Activated CD8-positive, alpha-beta T cell treated with anti-CD3 and anti-CD28 coated beads for 36 hours (primary cell): Measurements from ENCODE around the gene PRPF19. TPM values are rescaled to one million over a fixed set of nuclear protein-coding genes. Genes with fewer than 3 reads are reported as not detected.

Experiments
- ATAC-seq: fragments of 200-7000 bp; cut with Tn5 transposase; one replicate; pipeline ENCODE4 v1.10.0; 2021; ENCODE audit warnings: mild to moderate bottlenecking, moderate library complexity
- CTCF ChIA-PET: fragments of 350-600 bp; sonication (Branson Sonifier 250); formaldehyde crosslinking; loops from one replicate; lab custom pipeline; 2021; ENCODE audit warnings: antibody characterized with exemption; lab: Charles Lee
- POLR2A ChIA-PET: fragments of 350-600 bp; sonication (Branson Sonifier 250); formaldehyde crosslinking; loops from one replicate; lab custom pipeline; 2021; ENCODE audit warnings: antibody characterized with exemption; lab: Charles Lee
- DNase-seq: peaks from one replicate; pipeline ENCODE4 v3.0.0-alpha.2; 2020
- H3K27ac Mint-ChIP-seq: one replicate; pipeline ENCODE4 v1.8.0; 2021; ENCODE audit warnings: mild to moderate bottlenecking, mixed read lengths
- H3K27me3 Mint-ChIP-seq: one replicate; pipeline ENCODE4 v1.8.0; 2021; ENCODE audit warnings: mixed read lengths
- H3K36me3 Mint-ChIP-seq: one replicate; pipeline ENCODE4 v1.8.0; 2021; ENCODE audit warnings: low read depth, mixed read lengths
- H3K4me1 Mint-ChIP-seq: one replicate; pipeline ENCODE4 v1.8.0; 2021; ENCODE audit warnings: low read depth, mixed read lengths
- H3K4me3 Mint-ChIP-seq: one replicate; pipeline ENCODE4 v1.8.0; 2021; ENCODE audit warnings: mild to moderate bottlenecking, moderate library complexity, mixed read lengths
- H3K9me3 Mint-ChIP-seq: one replicate; pipeline ENCODE4 v1.8.0; 2021; ENCODE audit warnings: mixed read lengths
- intact Hi-C: fragments of 100-400 bp; cut with micrococcal nuclease; formaldehyde crosslinking; loops from one replicate; pipeline ENCODE4 v1.10.0; 2022
- total RNA-seq, 2 experiments: library from RNA; stranded (reverse); gene quantifications; one replicate each; pipeline ENCODE4 v1.2.3, GENCODE V29; 2021
- TF ChIP-seq, protein P1 (sequence below): fragments of 200-600 bp; IDR thresholded peaks from one replicate; pipeline ENCODE4 v1.8.0; 2022; ENCODE audit warnings: antibody characterized with exemption, mild to moderate bottlenecking

The PRPF19 gene
- total RNA-seq, 2 experiments from 2014 or later, result 142 to 150 TPM

DNA sequence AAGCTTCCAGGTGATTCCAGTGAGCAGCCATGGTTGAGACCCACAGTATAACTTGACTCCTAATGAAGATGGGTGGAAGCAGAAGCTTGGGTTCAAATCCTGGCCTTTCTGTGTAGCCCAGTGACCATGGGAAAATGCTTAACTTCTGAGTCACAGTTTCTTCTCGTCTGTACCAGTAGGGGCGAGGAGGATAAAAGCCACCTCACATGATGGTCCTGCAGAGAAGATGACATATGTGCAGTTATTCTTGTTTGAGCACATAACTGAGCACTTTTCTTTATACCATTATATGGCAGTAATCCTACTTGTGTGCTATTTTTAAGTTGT is 12.5 kb upstream of the PRPF19 start:
- H3K27ac Mint-ChIP-seq, result no peak overlapping the region
- POLR2A ChIA-PET, result interaction anchor here (0.6 to 1.3 kb wide), 5 partner anchors 13 to 126 kb away, joined by 3 read pairs; no protein-coding TSS in a partner anchor
- H3K4me3 Mint-ChIP-seq, result no peak overlapping the region
- no peaks in the 10 kb centered on the region for H3K27me3 Mint-ChIP-seq
- DNase-seq (no peak), ATAC-seq (no peak)
- peaks cover 54% of the 10 kb centered on the region for H3K36me3 Mint-ChIP-seq
- H3K9me3 Mint-ChIP-seq, result no peaks in the 10 kb centered on the region
- CTCF ChIA-PET, result interaction anchor here (1.2 to 1.4 kb wide), 2 partner anchors 9 to 88 kb away, joined by 3 to 5 read pairs; no protein-coding TSS in a partner anchor
- TF ChIP-seq, protein P1, sequence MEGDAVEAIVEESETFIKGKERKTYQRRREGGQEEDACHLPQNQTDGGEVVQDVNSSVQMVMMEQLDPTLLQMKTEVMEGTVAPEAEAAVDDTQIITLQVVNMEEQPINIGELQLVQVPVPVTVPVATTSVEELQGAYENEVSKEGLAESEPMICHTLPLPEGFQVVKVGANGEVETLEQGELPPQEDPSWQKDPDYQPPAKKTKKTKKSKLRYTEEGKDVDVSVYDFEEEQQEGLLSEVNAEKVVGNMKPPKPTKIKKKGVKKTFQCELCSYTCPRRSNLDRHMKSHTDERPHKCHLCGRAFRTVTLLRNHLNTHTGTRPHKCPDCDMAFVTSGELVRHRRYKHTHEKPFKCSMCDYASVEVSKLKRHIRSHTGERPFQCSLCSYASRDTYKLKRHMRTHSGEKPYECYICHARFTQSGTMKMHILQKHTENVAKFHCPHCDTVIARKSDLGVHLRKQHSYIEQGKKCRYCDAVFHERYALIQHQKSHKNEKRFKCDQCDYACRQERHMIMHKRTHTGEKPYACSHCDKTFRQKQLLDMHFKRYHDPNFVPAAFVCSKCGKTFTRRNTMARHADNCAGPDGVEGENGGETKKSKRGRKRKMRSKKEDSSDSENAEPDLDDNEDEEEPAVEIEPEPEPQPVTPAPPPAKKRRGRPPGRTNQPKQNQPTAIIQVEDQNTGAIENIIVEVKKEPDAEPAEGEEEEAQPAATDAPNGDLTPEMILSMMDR, result no peak
- intact Hi-C loops, result loop anchor here (5.0 kb wide), 1 partner anchor 268 kb away; no protein-coding TSS in a partner anchor
- peaks cover 47% of the 10 kb centered on the region for H3K4me1 Mint-ChIP-seq

DNA sequence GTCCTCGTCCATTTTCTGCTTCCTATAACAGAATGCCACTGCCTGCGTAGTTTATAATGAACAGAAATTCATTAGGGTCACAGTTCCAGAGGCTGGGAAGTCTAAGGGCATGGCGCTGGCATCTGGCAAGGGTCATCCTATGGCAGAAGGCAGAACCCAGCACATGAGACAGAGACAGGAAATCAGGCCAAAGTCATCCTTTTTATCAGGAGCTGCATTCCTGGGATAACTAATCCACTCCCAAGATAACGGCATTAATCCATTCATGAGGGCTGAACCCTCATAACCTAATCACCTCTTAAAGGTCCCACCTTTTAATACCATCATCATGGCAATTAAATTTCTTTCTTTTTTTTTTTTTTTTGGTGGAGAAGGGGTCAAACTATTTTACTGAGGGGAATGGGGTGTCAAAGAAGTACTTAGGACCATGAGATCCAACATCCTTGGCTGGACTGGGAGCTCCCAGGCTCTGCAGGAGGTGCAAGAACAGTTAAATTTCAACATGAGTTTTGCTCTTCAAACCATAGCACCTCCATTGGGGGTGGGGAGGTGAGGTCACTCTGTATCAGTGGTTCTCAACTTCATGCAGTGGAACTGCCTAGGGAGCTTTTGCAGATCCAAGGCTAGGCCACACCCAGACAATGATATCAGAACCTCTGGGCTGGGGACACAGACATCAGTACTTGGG is 12.0 kb upstream of the PRPF19 start:
- Mint-ChIP-seq H3K27me3 (no peaks in the 10 kb centered on the region), H3K4me1 (peaks cover 45% of the 10 kb centered on the region), H3K27ac (no peak overlapping the region), H3K36me3 (peaks cover 54% of the 10 kb centered on the region), H3K9me3 (no peaks in the 10 kb centered on the region), H3K4me3 (no peak overlapping the region)
- ChIA-PET CTCF (interaction anchor here (0.9 to 1.4 kb wide), 3 partner anchors 10 to 88 kb away, joined by 3 to 5 read pairs (median 3); no protein-coding TSS in a partner anchor), POLR2A (interaction anchor here (0.6 to 1.3 kb wide), 5 partner anchors 13 to 127 kb away, joined by 3 read pairs; no protein-coding TSS in a partner anchor)
- intact Hi-C loops, result loop anchor here (5.0 kb wide), 1 partner anchor 269 kb away; no protein-coding TSS in a partner anchor
- DNase-seq (peak; percentile 20), ATAC-seq (no peak)
- TF ChIP-seq, protein P1, result no peak

DNA sequence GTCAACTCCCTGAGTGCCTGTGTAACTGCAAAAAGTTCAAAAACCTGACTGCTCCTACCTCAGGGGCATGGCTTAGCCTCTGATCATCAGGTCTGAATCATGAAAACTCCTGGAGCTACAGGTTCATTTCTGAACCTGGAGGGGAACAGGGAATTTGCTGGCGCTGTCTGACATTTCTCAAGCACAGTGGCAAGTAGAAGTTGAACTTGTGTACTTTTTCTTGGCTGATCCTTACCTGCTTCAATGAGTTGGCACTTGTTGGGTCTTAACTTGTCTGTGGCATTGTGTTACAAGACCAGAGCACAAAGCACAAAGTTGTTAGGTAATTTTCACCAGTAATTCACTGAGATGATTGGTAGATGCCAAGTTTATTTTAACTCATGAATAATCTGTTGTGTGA is 10.9 kb upstream of the PRPF19 start:
- ChIA-PET POLR2A (interaction anchor here (3.1 kb wide), 1 partner anchor 12 kb away, joined by 38 read pairs; the partner anchor contains the start of gene PRPF19), CTCF (interaction anchor here (3.4 to 7.4 kb wide), 2 partner anchors 15 to 213 kb away, joined by 15 to 88 read pairs; partner anchors contain the start of gene PRPF19)
- no peaks in the 10 kb centered on the region for H3K9me3 Mint-ChIP-seq
- DNase-seq (no peak), ATAC-seq (no peak)
- H3K36me3 Mint-ChIP-seq, result peaks cover 45% of the 10 kb centered on the region
- H3K4me3 Mint-ChIP-seq, result no peak overlapping the region
- H3K27ac Mint-ChIP-seq, result no peak overlapping the region
- TF ChIP-seq, protein P1, result no peak
- intact Hi-C loops, result loop anchor here (5.0 kb wide), 1 partner anchor 270 kb away; no protein-coding TSS in a partner anchor
- peaks cover 55% of the 10 kb centered on the region for H3K4me1 Mint-ChIP-seq
- H3K27me3 Mint-ChIP-seq, result no peaks in the 10 kb centered on the region

DNA sequence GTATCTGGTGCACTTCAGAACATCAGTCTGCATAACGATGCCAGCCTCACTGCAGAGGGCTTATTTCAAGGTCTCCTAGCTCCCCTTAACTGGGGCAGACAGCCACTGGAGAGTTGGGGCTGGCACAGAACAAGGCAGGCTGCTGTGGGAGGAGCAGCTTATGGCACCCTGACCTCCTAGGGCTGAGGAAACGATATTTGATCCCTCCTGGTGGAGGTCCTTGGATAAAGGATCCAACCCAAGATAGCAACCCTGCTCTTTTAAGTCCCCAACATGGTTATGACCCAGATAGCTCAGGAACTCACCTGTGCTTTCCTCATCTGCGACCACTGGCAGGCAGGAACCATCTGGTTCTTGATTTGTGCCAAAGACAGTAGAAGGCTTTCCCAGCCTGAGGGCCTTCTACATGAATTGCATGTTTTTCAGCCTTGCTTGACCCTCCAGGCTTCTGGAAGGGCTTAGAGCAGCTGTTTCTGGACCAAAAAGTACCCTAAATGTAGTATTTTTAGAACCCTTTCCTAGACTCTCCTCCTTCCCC is 10.4 kb upstream of the PRPF19 start:
- POLR2A ChIA-PET, result interaction anchor here (0.5 to 3.1 kb wide), 3 partner anchors 12 to 133 kb away, joined by 3 to 38 read pairs (median 3); partner anchors contain the start of gene PRPF19
- no peak for DNase-seq
- Mint-ChIP-seq H3K9me3 (no peaks in the 10 kb centered on the region), H3K27me3 (no peaks in the 10 kb centered on the region), H3K36me3 (peaks cover 42% of the 10 kb centered on the region), H3K4me3 (peak overlapping the region; percentile 8), H3K27ac (no peak overlapping the region), H3K4me1 (peaks cover 60% of the 10 kb centered on the region)
- CTCF ChIA-PET, result interaction anchor here (3.4 to 7.4 kb wide), 2 partner anchors 14 to 213 kb away, joined by 15 to 88 read pairs; partner anchors contain the start of gene PRPF19
- ATAC-seq, result no peak
- TF ChIP-seq, protein P1, result no peak
- intact Hi-C loops, result loop anchor here (5.0 kb wide), 1 partner anchor 271 kb away; no protein-coding TSS in a partner anchor
